ENCODE data around the gene FOXD4L3. TPM values are rescaled to one million over a fixed set of nuclear protein-coding genes. Genes with fewer than 3 reads are reported as not detected.

FOXD4L3 gene
- total RNA-seq: not detected in 2 replicates

DNA sequence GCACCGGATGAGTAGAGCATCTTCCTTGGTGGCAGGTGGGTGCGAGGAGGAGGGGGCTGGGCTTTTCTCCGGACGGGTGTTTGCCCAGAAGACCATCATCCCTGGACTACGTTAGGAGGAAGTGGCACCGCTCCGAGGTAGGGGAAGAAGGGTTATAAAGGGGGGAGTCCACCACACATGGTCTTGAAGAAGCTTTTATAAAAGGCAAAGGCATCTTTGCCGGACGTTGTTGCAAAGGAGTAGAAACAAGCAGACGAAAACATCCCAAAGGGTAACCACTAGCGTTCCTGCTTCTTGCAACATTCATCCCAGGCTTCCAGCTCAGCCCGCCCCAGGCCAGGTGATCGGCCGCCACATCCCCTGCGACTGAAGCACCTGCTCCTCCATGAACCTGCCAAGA, at the start of gene FOXD4L3:
Gene FOXD4L3 (plus strand): TSS at position 301 of the 400 bp plus-strand sequence. CDS start 85 bp downstream, at position 386.

Other genes starting within 250 kb of the FOXD4L3 start
- gene ZNG1C, start 60.9 kb upstream of the FOXD4L3 start, total RNA-seq: 11.0 and 12.1 TPM in 2 replicates
- gene PGM5, start 53.7 kb downstream of the FOXD4L3 start, total RNA-seq: 0.18 and 0.86 TPM in 2 replicates
- gene TMEM252, start 238.0 kb downstream of the FOXD4L3 start, total RNA-seq: not detected in 2 replicates